PC-9 (cell line): ENCODE results near the gene SSBP2. TPM values are rescaled to one million over a fixed set of nuclear protein-coding genes. Genes with fewer than 3 reads are reported as not detected.
"Not testable (repeated sequence)": the region's sequence is repeated elsewhere in the genome, so short reads cannot be mapped to it uniquely, and the experiment has no call there.

Experiments used
- BruUV-seq: library from RNA; stranded (reverse); fragments of 400-500 nt; replicated peaks from 2 replicates; lab custom pipeline; 2021; lab: Mats Ljungman, UMichigan
- CTCF ChIA-PET: fragments of 300-600 bp; sonication (Branson Sonifier 250); formaldehyde crosslinking; loops from one replicate; lab custom pipeline; 2022; ENCODE audit warnings: antibody characterized with exemption; lab: Charles Lee
- POLR2A ChIA-PET: fragments of 300-600 bp; sonication (Branson Sonifier 250); formaldehyde crosslinking; loops from one replicate; lab custom pipeline; 2022; ENCODE audit warnings: antibody characterized with exemption; ENCODE audit not compliant: unreplicated experiment; lab: Charles Lee
- DNase-seq, 2 experiments: peaks; one replicate each; pipeline versions ENCODE4 v3.0.0 to v3.0.0-alpha.2; 2015 to 2022; ENCODE audit warnings: mixed read lengths in 1 of 2
- H2AFZ ChIP-seq: fragments of 200-600 bp; sonication (generic); 2 replicates; pipeline ENCODE4 v1.8.1; 2017; ENCODE audit warnings: antibody characterized with exemption
- H3F3A ChIP-seq: fragments of 200-600 bp; sonication (generic); 2 replicates; pipeline ENCODE4 v1.8.1; 2017; ENCODE audit warnings: antibody characterized with exemption, mild to moderate bottlenecking, low read depth; ENCODE audit not compliant: insufficient read depth
- H3K27ac ChIP-seq: fragments of 200-600 bp; sonication (generic); 2 replicates; pipeline ENCODE4 v1.6.1; 2016; ENCODE audit warnings: mixed run types
- H3K27me3 ChIP-seq: fragments of 200-600 bp; sonication (generic); 2 replicates; pipeline ENCODE4 v1.6.1; 2016; ENCODE audit warnings: low read depth, mixed run types; ENCODE audit not compliant: insufficient read depth
- H3K36me3 ChIP-seq: fragments of 200-600 bp; sonication (generic); 2 replicates; pipeline ENCODE4 v1.6.1; 2016; ENCODE audit warnings: low read depth, mixed run types
- H3K4me1 ChIP-seq: fragments of 200-600 bp; sonication (generic); replicated peaks from 2 replicates; pipeline ENCODE4 v1.6.1; 2016; ENCODE audit warnings: mixed run types; ENCODE audit not compliant: insufficient read depth
- H3K4me2 ChIP-seq: fragments of 200-600 bp; sonication (generic); 2 replicates; pipeline ENCODE4 v1.6.1; 2017; ENCODE audit warnings: mixed run types
- H3K4me3 ChIP-seq: fragments of 200-600 bp; sonication (generic); 2 replicates; pipeline ENCODE4 v1.6.1; 2016; ENCODE audit warnings: mixed run types
- H3K79me2 ChIP-seq: fragments of 200-600 bp; sonication (generic); 2 replicates; pipeline ENCODE4 v1.6.1; 2017; ENCODE audit warnings: low read depth, mixed run types
- H3K9me2 ChIP-seq: fragments of 200-600 bp; sonication (generic); 2 replicates; pipeline ENCODE4 v1.8.1; 2017; ENCODE audit warnings: mild to moderate bottlenecking; ENCODE audit not compliant: insufficient read depth
- H3K9me3 ChIP-seq: fragments of 200-600 bp; sonication (generic); 2 replicates; pipeline ENCODE4 v1.8.1; 2016; ENCODE audit warnings: low read depth; ENCODE audit not compliant: insufficient read depth
- H4K20me1 ChIP-seq: fragments of 200-600 bp; sonication (generic); 2 replicates; pipeline ENCODE4 v1.8.1; 2017; ENCODE audit not compliant: insufficient read depth
- EZH2 ChIP-seq: fragments of 200-600 bp; sonication (generic); IDR thresholded peaks from 2 replicates; pipeline ENCODE4 v1.8.0; 2017; ENCODE audit warnings: antibody characterized with exemption, low read depth
- intact Hi-C: fragments of 100-400 bp; cut with micrococcal nuclease; formaldehyde crosslinking; loops from one replicate; pipeline ENCODE4 v1.10.0; 2022; ENCODE audit not compliant: unreplicated experiment
- total RNA-seq: library from RNA; stranded (reverse); gene quantifications from 2 replicates; pipeline ENCODE4 v1.2.3, GENCODE V29; 2021
- TF ChIP-seq, protein P1 (sequence below): fragments of 200-600 bp; sonication (generic); conservative IDR thresholded peaks from 2 replicates; pipeline ENCODE4 v1.6.1; 2017; ENCODE audit warnings: mixed run types, antibody characterized with exemption, mild to moderate bottlenecking, moderate library complexity

Gene SSBP2
- total RNA-seq, 1 experiment from 2014 or later = 6.4 TPM

DNA sequence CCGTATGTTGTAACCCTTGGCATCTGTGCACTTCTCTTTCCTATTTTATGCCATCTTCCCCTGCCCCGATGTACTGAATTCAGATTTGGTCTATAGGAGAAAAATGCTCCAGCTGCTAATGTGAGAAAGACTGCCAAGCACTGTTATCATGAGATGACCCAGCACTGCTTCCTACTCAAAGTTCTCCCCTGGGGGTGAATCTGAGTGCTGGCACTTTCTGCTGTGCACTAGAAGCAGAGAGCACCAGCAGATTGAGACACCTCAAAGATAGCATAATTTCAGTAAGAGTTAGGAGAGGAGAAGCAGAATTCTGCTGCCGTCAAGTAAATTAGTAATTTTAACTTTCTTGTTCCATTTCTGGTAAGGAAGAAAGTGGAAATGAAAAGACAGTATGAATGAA is 264.2 kb downstream of the SSBP2 start:
- Histone ChIP-seq H3K4me3 (no peak overlapping the region), H3K79me2 (no peaks in the 10 kb centered on the region), H3F3A (no peaks in the 10 kb centered on the region), H3K4me1 (no peaks in the 10 kb centered on the region), H3K4me2 (no peak overlapping the region), H3K9me2 (no peaks in the 10 kb centered on the region), H2AFZ (no peak overlapping the region), H3K9me3 (no peaks in the 10 kb centered on the region), H3K27ac (no peak overlapping the region), H3K36me3 (no peaks in the 10 kb centered on the region), H3K27me3 (no peaks in the 10 kb centered on the region), H4K20me1 (no peaks in the 10 kb centered on the region)
- TF ChIP-seq, protein P1, sequence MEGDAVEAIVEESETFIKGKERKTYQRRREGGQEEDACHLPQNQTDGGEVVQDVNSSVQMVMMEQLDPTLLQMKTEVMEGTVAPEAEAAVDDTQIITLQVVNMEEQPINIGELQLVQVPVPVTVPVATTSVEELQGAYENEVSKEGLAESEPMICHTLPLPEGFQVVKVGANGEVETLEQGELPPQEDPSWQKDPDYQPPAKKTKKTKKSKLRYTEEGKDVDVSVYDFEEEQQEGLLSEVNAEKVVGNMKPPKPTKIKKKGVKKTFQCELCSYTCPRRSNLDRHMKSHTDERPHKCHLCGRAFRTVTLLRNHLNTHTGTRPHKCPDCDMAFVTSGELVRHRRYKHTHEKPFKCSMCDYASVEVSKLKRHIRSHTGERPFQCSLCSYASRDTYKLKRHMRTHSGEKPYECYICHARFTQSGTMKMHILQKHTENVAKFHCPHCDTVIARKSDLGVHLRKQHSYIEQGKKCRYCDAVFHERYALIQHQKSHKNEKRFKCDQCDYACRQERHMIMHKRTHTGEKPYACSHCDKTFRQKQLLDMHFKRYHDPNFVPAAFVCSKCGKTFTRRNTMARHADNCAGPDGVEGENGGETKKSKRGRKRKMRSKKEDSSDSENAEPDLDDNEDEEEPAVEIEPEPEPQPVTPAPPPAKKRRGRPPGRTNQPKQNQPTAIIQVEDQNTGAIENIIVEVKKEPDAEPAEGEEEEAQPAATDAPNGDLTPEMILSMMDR = no peak
- TF ChIP-seq EZH2 = no peak
- intact Hi-C loops = no loop called here
- DNase-seq = no peak
- no TSS peak for BruUV-seq
- ChIA-PET POLR2A (no interaction called here), CTCF (interaction anchor here (0.6 kb wide), 1 partner anchor 143 kb away, joined by 3 read pairs; no protein-coding TSS in a partner anchor)

DNA sequence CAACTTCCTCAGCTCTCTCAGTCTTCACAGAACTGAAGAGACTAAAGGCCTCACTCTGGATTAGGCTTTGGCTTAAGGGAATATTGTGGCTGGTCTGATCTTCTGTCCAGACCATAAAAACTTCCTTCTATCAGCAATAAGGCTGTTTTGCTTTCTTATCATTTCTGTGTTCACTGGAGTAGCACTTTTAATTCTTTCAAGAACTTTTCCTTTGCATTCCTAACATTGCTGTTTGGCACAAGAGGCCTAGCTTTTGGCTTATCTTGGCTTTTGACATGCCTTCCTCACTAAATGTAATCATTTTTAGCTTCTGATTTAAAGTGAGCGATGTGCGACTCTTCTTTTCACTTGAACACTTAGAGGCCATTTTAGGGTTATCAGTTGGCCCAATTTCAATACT is 268.3 kb downstream of the SSBP2 start:
- no TSS peak for BruUV-seq
- CTCF ChIA-PET = no interaction called here

DNA sequence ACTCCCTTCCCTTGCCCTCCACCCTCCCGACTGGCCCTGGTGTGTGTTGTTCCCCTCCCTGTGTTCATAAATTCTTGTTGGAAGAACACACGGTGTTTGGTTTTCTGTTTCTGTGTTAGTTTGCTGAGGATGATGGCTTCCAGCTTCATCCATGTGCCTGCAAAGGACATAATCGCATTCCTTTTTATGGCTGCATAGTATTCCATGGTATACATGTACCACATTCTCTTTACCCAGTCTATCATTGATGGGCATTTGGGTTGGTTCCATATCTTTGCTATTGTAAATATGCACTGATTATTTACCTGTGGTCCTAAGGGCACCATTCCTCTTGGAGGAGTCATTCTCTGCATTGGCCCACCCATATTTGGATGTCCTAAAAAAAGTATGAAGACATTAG is 277.5 kb downstream of the SSBP2 start:
- CTCF ChIA-PET, H3K27me3 ChIP-seq, H3K9me2 ChIP-seq, H3K9me3 ChIP-seq, BruUV-seq, H3K79me2 ChIP-seq, H3F3A ChIP-seq, H2AFZ ChIP-seq, H3K4me2 ChIP-seq, H3K27ac ChIP-seq, H3K4me3 ChIP-seq, H3K4me1 ChIP-seq, H3K36me3 ChIP-seq, H4K20me1 ChIP-seq, DNase-seq, POLR2A ChIA-PET, intact Hi-C loops: not testable (repeated sequence)

More for the DNA sequence above, 268.3 kb downstream of the SSBP2 start:
- no peak for TF ChIP-seq EZH2
- TF ChIP-seq, protein P1 = no peak
- POLR2A ChIA-PET = no interaction called here
- Histone ChIP-seq H3K27ac (no peak overlapping the region), H3K27me3 (no peaks in the 10 kb centered on the region), H3K36me3 (no peaks in the 10 kb centered on the region), H3K79me2 (no peaks in the 10 kb centered on the region), H3K9me2 (no peaks in the 10 kb centered on the region), H3K4me2 (no peak overlapping the region), H3K4me3 (no peak overlapping the region), H2AFZ (no peak overlapping the region), H3F3A (no peaks in the 10 kb centered on the region), H3K9me3 (no peaks in the 10 kb centered on the region), H4K20me1 (no peaks in the 10 kb centered on the region), H3K4me1 (no peaks in the 10 kb centered on the region)
- no peak for DNase-seq
- intact Hi-C loops = no loop called here

DNA sequence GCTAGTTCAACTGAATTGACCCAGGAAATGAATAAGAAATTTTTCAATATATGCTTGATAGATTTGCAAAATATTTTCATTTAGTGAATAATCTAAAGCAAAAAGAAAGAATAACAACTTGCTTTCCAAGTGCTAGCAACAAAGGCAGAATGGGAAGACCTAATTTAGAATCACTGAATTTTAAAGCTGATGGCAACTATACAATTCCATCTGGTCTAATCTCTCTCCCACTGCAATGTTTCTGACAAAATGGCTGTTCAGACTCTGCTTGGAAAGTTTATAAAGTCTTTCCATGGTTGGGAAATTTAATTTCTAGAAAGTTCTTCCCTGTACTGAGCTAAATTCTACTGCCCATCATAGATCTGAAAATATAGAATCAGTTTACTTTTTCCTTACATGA is 281.2 kb downstream of the SSBP2 start:
- Histone ChIP-seq H3K4me2 (no peak overlapping the region), H3F3A (no peaks in the 10 kb centered on the region), H3K9me3 (no peaks in the 10 kb centered on the region), H3K36me3 (no peaks in the 10 kb centered on the region), H3K79me2 (no peaks in the 10 kb centered on the region), H3K27ac (no peak overlapping the region), H3K4me1 (no peaks in the 10 kb centered on the region), H2AFZ (no peak overlapping the region), H3K4me3 (no peak overlapping the region), H3K27me3 (no peaks in the 10 kb centered on the region), H4K20me1 (no peaks in the 10 kb centered on the region; the same call in 1 of the 2 replicates), H3K9me2 (no peaks in the 10 kb centered on the region)
- no peak for DNase-seq
- TF ChIP-seq, protein P1 = no peak
- no peak for TF ChIP-seq EZH2
- BruUV-seq = no TSS peak
- ChIA-PET POLR2A (no interaction called here), CTCF (no interaction called here)
- intact Hi-C loops = no loop called here
